Activated T-cell treated with anti-CD3 and anti-CD28 coated beads, Interleukin-2, amount 50 U/mL, for 4 hours (primary cell): ENCODE data around the gene AIP. TPM values are rescaled to one million over a fixed set of nuclear protein-coding genes. Genes with fewer than 3 reads are reported as not detected.
A peak's percentile ranks its signal among the peaks of the same experiment; 100 is the strongest.

Source experiments
- ATAC-seq, 2 donors: fragments of 200-7000 bp; cut with Tn5 transposase; one replicate each; pipeline ENCODE4 v1.10.0; 2021
- DNase-seq: peaks from one replicate; pipeline ENCODE4 v3.0.0-alpha.2; 2020
- H3K27me3 Mint-ChIP-seq: one replicate; pipeline ENCODE4 v1.8.0; 2021; ENCODE audit warnings: low read depth, mixed read lengths
- H3K36me3 Mint-ChIP-seq: one replicate; pipeline ENCODE4 v1.8.0; 2022; ENCODE audit warnings: mixed read lengths; ENCODE audit not compliant: insufficient read depth
- H3K4me1 Mint-ChIP-seq: one replicate; pipeline ENCODE4 v1.8.0; 2021; ENCODE audit warnings: low read depth, mixed read lengths
- H3K4me3 Mint-ChIP-seq: one replicate; pipeline ENCODE4 v1.8.0; 2021; ENCODE audit warnings: mild to moderate bottlenecking, moderate library complexity, mixed read lengths
- H3K9me3 Mint-ChIP-seq: one replicate; pipeline ENCODE4 v1.8.0; 2021; ENCODE audit warnings: mixed read lengths
- total RNA-seq, 3 donors: library from RNA; stranded (reverse); gene quantifications; one replicate each; pipeline ENCODE4 v1.2.1, GENCODE V29; 2021

AIP gene
- total RNA-seq, 3 donors from 2014 or later: 156 to 183 (median 166) TPM

DNA sequence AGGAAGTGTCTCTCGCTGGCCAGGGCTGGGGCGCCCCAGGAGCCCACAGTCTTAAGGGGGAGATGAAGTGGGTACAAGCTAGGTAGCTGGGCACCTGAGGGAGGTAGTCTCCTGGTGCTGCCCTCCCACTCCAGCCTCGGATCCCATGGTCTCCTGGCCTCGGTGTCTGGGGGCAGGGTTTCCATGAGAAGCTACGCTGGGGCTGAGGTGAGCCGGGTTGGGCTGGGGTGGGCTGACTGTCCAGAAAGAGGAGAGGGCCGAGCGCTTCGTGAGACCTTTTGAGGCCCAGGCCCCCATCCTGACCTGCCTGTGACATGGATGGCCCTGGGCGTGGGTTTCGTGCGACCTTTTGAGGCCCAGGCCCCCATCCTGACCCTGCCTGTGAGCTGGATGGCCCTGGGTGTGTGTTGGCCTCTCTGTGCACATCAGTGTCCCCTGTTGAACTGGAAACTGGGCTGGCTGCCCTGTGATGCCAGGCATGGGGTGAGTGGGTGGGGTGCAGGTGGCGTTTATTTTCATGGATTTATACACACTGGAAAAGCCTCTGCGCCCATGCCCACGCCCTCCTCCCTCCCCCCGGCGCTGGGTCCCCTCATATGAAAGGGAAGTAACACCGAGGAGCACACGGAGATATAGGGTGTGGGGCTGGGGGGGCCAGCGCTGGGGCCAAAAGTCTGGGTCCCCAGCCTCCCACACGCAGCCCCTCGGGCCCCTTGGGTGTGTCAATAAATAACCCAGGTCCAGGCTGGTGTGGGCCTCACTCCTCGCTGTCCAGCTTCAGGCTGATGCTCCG is 8.6 kb downstream of the AIP start:
- peaks cover 30% of the 10 kb centered on the region for H3K4me1 Mint-ChIP-seq
- DNase-seq (no peak), ATAC-seq (no peak)
- H3K27me3 Mint-ChIP-seq: no peaks in the 10 kb centered on the region
- H3K9me3 Mint-ChIP-seq: no peaks in the 10 kb centered on the region
- no peak overlapping the region for H3K4me3 Mint-ChIP-seq
- peaks cover 21% of the 10 kb centered on the region for H3K36me3 Mint-ChIP-seq

- ATAC-seq: no peak
- Mint-ChIP-seq H3K27me3 (no peaks in the 10 kb centered on the region), H3K4me1 (peaks cover 23% of the 10 kb centered on the region), H3K9me3 (no peaks in the 10 kb centered on the region), H3K4me3 (no peak overlapping the region), H3K36me3 (peaks cover 18% of the 10 kb centered on the region)
- no peak for DNase-seq
Observed at GRCh38 chr11:67492069-67492727, 9.4 kb downstream of the AIP start.

- Mint-ChIP-seq H3K4me1 (peaks cover 15% of the 10 kb centered on the region), H3K27me3 (no peaks in the 10 kb centered on the region), H3K4me3 (no peak overlapping the region), H3K36me3 (peaks cover 13% of the 10 kb centered on the region), H3K9me3 (no peaks in the 10 kb centered on the region)
- peak in 1 of 2 donors; percentile 20 for ATAC-seq
- no peak for DNase-seq
Observed at GRCh38 chr11:67492801-67493547, 10.1 kb downstream of the AIP start.

DNA sequence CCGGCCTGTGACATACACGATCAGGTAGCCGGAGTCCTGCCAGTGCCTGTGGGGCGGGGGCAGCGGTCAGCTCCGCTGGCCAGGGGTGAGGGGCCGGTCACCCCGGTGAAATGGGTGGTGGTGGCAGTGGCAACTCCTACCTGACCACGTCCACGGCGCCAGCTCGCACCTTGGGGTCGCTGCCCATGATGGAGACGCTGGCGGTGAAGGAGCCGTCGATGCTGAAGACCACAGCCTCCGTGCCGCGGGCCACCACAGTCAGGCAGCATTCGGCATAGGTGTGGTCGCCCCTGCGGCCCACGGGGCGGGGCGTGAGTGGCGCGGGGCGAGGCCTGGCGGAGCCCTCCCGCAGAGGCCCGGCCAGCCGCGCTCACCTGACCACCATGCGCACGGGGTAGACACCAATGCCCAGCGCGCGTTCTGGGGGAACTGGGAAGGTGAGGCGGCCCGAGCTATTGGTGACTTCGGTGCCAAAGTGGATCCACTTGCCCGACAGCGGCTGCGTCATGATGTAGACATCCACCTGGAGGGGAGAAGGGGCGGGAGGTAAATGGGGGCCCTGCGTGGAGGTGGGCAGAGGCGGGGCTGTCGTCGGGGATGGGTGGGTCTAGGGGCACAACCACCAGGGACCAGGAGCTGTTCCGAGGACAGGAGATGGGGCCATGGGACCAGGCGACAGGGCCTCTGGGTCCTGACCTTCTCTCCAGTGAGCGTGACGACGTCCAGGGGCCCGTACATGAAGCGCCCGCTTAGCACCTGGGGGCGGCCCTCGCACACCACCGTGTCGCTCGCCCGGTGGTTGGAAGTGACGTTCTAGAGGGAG is 10.9 kb downstream of the AIP start:
- Mint-ChIP-seq H3K4me3 (no peak overlapping the region), H3K27me3 (no peaks in the 10 kb centered on the region), H3K4me1 (peaks cover 7% of the 10 kb centered on the region), H3K36me3 (peaks cover 14% of the 10 kb centered on the region), H3K9me3 (no peaks in the 10 kb centered on the region)
- DNase-seq: no peak
- ATAC-seq: no peak

DNA sequence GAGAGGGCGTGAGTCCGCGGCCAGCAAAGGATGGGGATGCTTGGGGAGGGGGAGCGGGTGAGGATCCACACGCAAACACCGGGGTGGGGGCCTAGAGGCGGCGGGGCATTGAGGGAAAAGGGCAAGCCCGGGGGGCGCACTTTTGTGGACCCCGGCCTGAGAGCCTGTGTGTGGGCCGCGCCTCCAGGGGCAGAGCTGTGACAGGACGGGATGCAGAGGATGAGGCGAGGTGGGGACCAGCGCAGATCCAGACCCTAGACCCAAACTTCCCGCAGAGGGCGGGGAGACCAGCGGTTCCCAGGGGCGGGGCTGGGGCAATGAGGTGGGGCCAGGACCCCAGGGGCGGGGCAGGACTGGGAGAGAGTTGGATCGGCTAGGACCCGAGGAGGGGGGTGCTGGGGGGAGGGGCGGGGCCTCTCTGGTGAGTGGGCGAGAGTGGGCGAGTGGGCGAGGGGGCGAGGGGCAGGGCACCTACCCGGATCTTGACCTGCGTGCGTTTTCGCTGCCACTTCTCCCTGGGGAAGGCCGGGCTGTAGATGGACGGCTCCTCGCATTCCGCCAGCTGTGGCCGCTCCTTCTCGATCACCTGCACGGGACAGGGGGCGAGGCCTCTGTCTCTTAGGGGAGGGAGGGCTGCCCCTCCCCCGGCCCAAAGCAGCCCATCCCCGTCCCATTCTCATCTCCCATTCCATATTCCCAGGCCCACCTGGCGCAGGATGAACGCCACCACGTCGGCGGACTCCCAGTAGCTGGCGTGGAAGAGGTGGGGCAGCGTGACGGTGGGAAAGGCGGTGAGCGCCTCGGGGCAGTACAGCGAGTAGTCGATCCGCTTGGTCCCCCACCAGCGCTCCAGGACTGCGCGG is 11.8 kb downstream of the AIP start:
- Mint-ChIP-seq H3K27me3 (no peaks in the 10 kb centered on the region), H3K4me1 (peaks cover 3% of the 10 kb centered on the region), H3K4me3 (no peak overlapping the region), H3K9me3 (no peaks in the 10 kb centered on the region), H3K36me3 (peaks cover 14% of the 10 kb centered on the region)
- ATAC-seq (no peak), DNase-seq (no peak)

DNA sequence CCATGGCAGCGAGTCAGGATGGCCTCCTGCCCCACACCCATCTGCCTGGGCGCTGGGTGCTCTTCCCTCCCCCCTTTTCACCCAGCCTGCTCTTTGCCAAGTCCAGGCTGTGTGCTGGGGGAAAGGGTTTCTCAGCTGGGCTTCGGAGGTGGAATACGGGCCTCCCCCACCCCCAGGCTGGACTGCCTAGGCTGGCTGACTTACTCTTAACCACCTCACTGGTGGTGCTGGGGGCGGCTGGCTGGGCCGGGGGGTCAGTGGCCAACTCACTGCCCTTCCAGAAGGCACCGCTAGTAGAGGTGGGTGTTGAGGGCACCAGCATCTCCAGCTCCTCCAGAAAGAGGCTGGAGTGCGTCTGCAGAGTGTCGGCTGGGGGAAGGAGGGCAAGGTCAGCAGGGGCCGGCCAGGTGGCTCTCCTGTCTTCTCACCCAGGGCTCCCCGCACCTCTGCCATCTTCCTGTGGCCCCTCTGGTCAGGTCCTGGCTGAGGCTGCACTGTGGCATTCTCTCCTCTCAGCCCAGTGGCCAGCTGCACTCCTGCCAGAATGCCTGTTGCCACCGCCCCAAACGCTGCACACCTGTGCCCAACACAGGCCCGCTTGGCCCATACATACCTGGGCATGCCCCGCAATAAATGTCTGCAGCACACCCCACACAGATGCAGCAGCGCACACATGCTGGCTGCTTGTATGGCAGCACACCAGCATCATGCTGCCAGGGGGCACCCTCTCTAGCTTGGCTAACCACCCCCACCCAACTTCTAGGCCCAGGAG is 12.6 kb downstream of the AIP start:
- Mint-ChIP-seq H3K9me3 (no peaks in the 10 kb centered on the region), H3K27me3 (no peaks in the 10 kb centered on the region), H3K4me3 (no peak overlapping the region), H3K36me3 (peaks cover 11% of the 10 kb centered on the region), H3K4me1 (no peaks in the 10 kb centered on the region)
- no peak for DNase-seq
- no peak for ATAC-seq

DNA sequence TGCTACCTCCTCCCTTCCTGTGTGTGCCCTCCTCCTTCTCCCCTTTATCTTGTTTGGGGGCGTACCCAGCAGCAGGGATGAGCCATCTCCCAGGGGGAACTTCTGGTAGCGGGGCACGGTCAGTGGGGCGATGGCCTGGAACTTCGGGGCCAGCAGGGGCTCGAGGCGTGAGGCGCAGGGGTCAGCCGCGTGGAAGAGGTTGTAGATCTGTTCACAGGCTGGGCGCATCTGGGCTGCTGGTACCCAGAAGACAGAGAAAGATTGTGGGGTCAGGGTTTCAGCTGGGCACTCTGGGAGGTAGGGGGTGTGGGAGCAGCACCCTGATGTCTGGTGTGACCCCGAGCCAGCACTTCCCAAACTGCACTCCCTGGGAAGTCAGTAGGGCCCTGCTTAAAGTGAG is 13.3 kb downstream of the AIP start:
- Mint-ChIP-seq H3K4me3 (no peak overlapping the region), H3K36me3 (peaks cover 16% of the 10 kb centered on the region), H3K9me3 (no peaks in the 10 kb centered on the region), H3K27me3 (no peaks in the 10 kb centered on the region), H3K4me1 (peaks cover 7% of the 10 kb centered on the region)
- no peak for ATAC-seq
- DNase-seq: no peak

DNA sequence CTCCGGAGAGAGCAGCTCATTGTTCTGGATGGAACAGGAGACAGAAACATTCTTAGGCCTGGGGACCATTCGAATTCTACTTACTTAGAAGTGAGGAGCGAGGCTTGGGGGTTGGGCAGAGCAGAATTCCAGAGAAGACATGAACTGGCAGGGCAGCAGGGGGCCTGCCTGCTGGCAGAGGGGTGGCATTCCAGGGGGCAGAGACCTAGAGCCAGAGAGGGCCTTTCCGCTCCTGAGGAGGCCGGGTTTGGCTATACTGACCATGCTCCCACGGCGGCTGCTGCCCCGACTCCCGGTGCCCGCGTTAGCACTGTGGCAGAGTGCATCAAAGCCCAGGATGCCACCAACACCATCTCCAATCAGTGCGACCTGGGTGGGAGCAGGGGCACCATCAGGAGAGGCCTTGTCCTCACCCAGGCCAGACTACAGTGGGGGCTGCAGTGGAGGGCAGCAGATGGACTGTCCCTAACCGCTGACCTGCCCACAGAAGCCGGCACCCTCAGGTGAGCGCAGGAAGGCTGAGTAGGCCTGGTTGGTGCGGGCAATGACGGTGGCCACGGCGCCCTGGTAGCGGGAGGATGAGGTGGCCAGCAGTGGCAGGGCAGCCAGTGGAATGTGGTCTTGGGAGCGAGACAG is 14.9 kb downstream of the AIP start:
- Mint-ChIP-seq H3K9me3 (no peaks in the 10 kb centered on the region), H3K4me3 (no peak overlapping the region), H3K4me1 (peaks cover 11% of the 10 kb centered on the region), H3K36me3 (peaks cover 16% of the 10 kb centered on the region), H3K27me3 (no peaks in the 10 kb centered on the region)
- ATAC-seq (no peak), DNase-seq (no peak)

DNA sequence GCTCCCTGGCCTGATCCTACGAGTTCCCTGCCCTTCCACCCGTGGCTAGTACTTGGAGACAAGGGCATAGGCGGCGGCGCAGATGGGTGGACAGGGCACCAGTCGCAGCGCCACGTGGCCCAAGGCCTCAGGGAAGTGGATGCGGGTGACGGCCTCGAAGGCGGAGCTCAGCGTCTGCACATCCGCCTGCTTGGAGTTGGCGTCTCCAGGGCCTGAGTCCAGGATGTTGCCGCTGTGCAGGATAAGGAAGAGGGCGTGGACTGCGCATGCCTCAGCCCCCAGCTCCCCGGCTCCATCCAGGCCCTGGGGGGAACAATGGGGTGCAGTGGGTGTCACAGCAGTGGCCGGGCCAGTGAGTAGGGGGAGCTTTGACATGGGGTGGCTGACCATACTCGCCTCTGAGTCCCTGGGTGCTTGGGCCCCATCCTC is 15.7 kb downstream of the AIP start:
- Mint-ChIP-seq H3K4me3 (no peak overlapping the region), H3K27me3 (no peaks in the 10 kb centered on the region), H3K9me3 (no peaks in the 10 kb centered on the region), H3K36me3 (peaks cover 14% of the 10 kb centered on the region), H3K4me1 (peaks cover 18% of the 10 kb centered on the region)
- ATAC-seq (no peak), DNase-seq (no peak)

DNA sequence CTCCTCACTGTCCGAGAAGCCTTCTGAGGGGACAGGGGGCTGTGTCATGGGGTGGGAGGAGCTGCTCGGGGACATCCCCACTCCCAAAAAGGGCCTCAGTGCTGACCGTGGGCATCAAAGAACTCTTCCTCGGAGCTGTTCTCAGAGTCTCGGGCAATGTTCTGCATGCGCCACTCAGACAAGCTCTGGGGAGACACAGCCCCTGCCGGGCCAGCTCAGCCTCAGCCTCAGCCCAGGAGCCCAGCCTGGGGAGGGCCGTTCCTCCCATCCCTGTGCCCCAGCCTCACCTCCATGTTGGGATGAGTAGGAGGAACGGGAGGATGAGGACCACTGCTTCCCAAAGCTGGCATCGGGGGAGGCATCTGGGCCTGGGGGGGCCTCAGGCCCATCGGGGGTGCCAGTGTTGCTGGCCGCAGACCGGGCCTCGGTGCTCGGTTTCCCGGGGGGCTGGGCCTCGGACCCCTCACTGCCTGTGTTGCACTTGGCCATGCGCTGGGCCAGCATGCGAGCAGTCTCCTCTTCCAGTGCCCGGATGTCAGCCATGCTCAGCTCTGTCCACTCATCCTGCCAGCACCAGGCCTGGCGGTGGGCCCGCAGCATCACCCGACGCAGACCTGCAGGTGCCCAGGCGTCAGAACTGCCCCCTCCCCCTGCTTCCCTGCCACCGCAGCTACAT is 17.1 kb downstream of the AIP start:
- Mint-ChIP-seq H3K4me1 (peaks cover 19% of the 10 kb centered on the region), H3K9me3 (no peaks in the 10 kb centered on the region), H3K27me3 (no peaks in the 10 kb centered on the region), H3K4me3 (no peak overlapping the region), H3K36me3 (peaks cover 14% of the 10 kb centered on the region)
- no peak for ATAC-seq
- no peak for DNase-seq

DNA sequence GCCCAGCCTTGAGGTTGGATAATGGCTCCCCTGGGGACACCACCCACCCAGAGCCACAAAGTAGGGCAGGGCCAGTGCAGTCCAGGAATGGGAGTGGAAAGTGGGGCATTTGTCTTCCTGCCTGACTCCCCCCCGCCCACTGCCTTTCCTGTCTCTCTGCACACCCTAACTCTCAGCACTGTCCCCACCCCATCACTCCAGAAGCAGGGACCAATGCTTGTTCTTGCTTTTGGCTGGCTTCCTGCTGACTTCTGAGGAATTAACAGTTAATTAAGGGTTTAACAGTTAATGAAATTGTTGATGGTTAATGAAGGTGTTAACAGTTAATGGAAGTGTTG is 17.6 kb downstream of the AIP start:
- Mint-ChIP-seq H3K4me3 (no peak overlapping the region), H3K36me3 (peaks cover 14% of the 10 kb centered on the region), H3K9me3 (no peaks in the 10 kb centered on the region), H3K4me1 (peaks cover 20% of the 10 kb centered on the region), H3K27me3 (no peaks in the 10 kb centered on the region)
- DNase-seq (no peak), ATAC-seq (no peak)
